H9 (cell line): Measurements from ENCODE around the gene ATP7B. TPM values are rescaled to one million over a fixed set of nuclear protein-coding genes. Genes with fewer than 3 reads are reported as not detected.
A peak's percentile ranks its signal among the peaks of the same experiment; 100 is the strongest.

Experiments used
- DNase-seq: peaks from one replicate; pipeline ENCODE4 v3.0.0-alpha.2; 2017
- H2AFZ ChIP-seq: one replicate; pipeline ENCODE4 v1.6.1; 2013; ENCODE audit warnings: mild to moderate bottlenecking, low read length, control low read depth, moderate library complexity
- H2AK5ac ChIP-seq: 2 replicates; pipeline ENCODE4 v1.6.1; 2013; ENCODE audit warnings: low read length, control low read depth, mixed read lengths; ENCODE audit not compliant: insufficient read length
- H2BK120ac ChIP-seq: one replicate; pipeline ENCODE4 v1.6.1; 2013; ENCODE audit warnings: low read depth, mild to moderate bottlenecking, low read length, control low read depth, inconsistent platforms; ENCODE audit not compliant: poor library complexity, severe bottlenecking
- H2BK12ac ChIP-seq: 2 replicates; pipeline ENCODE4 v1.6.1; 2013; ENCODE audit warnings: low read length, control low read depth, mixed read lengths, low read depth; ENCODE audit not compliant: insufficient read length
- H2BK15ac ChIP-seq: 2 replicates; pipeline ENCODE4 v1.6.1; 2013; ENCODE audit warnings: low read depth, low read length, control low read depth
- H2BK20ac ChIP-seq: one replicate; pipeline ENCODE4 v1.6.1; 2013; ENCODE audit warnings: low read depth, mild to moderate bottlenecking, low read length, control low read depth, inconsistent platforms; ENCODE audit not compliant: poor library complexity, severe bottlenecking
- H2BK5ac ChIP-seq: 2 replicates; pipeline ENCODE4 v1.6.1; 2013; ENCODE audit warnings: low read length, control low read depth, mixed read lengths; ENCODE audit not compliant: insufficient read length
- H3K14ac ChIP-seq: 2 replicates; pipeline ENCODE4 v1.6.1; 2013; ENCODE audit warnings: low read length, control low read depth; ENCODE audit not compliant: insufficient read depth
- H3K18ac ChIP-seq: 2 replicates; pipeline ENCODE4 v1.6.1; 2013; ENCODE audit warnings: low read depth, mild to moderate bottlenecking, mixed read lengths, low read length, control low read depth; ENCODE audit not compliant: insufficient read length
- H3K23ac ChIP-seq: 2 replicates; pipeline ENCODE4 v1.6.1; 2013; ENCODE audit warnings: low read length, control low read depth, mixed read lengths, low read depth; ENCODE audit not compliant: insufficient read length
- H3K23me2 ChIP-seq: 2 replicates; pipeline ENCODE4 v1.6.1; 2013; ENCODE audit warnings: low read depth, mild to moderate bottlenecking, mixed read lengths, low read length, control low read depth; ENCODE audit not compliant: insufficient read length, poor library complexity, severe bottlenecking
- H3K27ac ChIP-seq: 2 replicates; pipeline ENCODE4 v1.5.1; 2013; ENCODE audit warnings: low read length, control low read depth, mixed read lengths, low read depth; ENCODE audit not compliant: insufficient read length
- H3K27me3 ChIP-seq: 2 replicates; pipeline ENCODE4 v1.6.1; 2013; ENCODE audit warnings: low read length, control low read depth, inconsistent platforms; ENCODE audit not compliant: insufficient read depth
- H3K4ac ChIP-seq: 2 replicates; pipeline ENCODE4 v1.6.1; 2013; ENCODE audit warnings: low read depth, mild to moderate bottlenecking, control low read depth, inconsistent platforms, low read length, moderate library complexity
- H3K4me1 ChIP-seq: 2 replicates; pipeline ENCODE4 v1.6.1; 2013; ENCODE audit warnings: low read length, control low read depth, inconsistent platforms; ENCODE audit not compliant: insufficient read depth
- H3K4me2 ChIP-seq: 2 replicates; pipeline ENCODE4 v1.6.1; 2013; ENCODE audit warnings: low read length, control low read depth, mixed read lengths; ENCODE audit not compliant: insufficient read length, insufficient read depth
- H3K56ac ChIP-seq: 2 replicates; pipeline ENCODE4 v1.6.1; 2013; ENCODE audit warnings: low read depth, mild to moderate bottlenecking, mixed read lengths, low read length, control low read depth; ENCODE audit not compliant: insufficient read length
- H3K79me1 ChIP-seq: 2 replicates; pipeline ENCODE4 v1.6.1; 2013; ENCODE audit warnings: low read depth, mild to moderate bottlenecking, moderate library complexity, low read length, control low read depth, inconsistent platforms; ENCODE audit not compliant: insufficient read depth, poor library complexity, severe bottlenecking
- H3K79me2 ChIP-seq: 2 replicates; pipeline ENCODE4 v1.6.1; 2013; ENCODE audit warnings: low read length, control low read depth, inconsistent platforms; ENCODE audit not compliant: insufficient read depth
- H3K9ac ChIP-seq: 2 replicates; pipeline ENCODE4 v1.6.1; 2013; ENCODE audit warnings: low read length, control low read depth, mixed read lengths; ENCODE audit not compliant: insufficient read length; ENCODE audit errors: extremely low read depth
- H3K9me3 ChIP-seq: one replicate; pipeline ENCODE4 v1.6.1; 2013; ENCODE audit warnings: low read depth, low read length, inconsistent platforms; ENCODE audit not compliant: control insufficient read depth
- H3T11ph ChIP-seq: one replicate; pipeline ENCODE4 v1.6.1; 2013; ENCODE audit warnings: mild to moderate bottlenecking, low read length, control low read depth, inconsistent platforms
- H4K20me1 ChIP-seq: one replicate; pipeline ENCODE4 v1.6.1; 2013; ENCODE audit not compliant: control insufficient read depth, insufficient read length, insufficient read depth
- H4K5ac ChIP-seq: 2 replicates; pipeline ENCODE4 v1.6.1; 2013; ENCODE audit warnings: low read depth, mild to moderate bottlenecking, mixed read lengths, low read length, control low read depth; ENCODE audit not compliant: insufficient read length
- H4K8ac ChIP-seq: replicated peaks from 2 replicates; pipeline ENCODE4 v1.6.1; 2013; ENCODE audit warnings: low read length, control low read depth, mixed read lengths, low read depth; ENCODE audit not compliant: insufficient read length
- H4K91ac ChIP-seq: 2 replicates; pipeline ENCODE4 v1.6.1; 2013; ENCODE audit warnings: low read depth, mild to moderate bottlenecking, moderate library complexity, mixed read lengths, low read length, control low read depth; ENCODE audit not compliant: insufficient read length
- H3K27ac Mint-ChIP-seq, 3 experiments: 2 replicates in 2 of 3; 3 replicates in 1 of 3; pipeline ENCODE4 v1.8.0; 2020 to 2021; ENCODE audit warnings: mixed read lengths in 3 of 3, mild to moderate bottlenecking in 1 of 3, moderate library complexity in 1 of 3
- H3K27me3 Mint-ChIP-seq: 2 replicates; pipeline ENCODE4 v1.8.0; 2021; ENCODE audit warnings: low read depth, mild to moderate bottlenecking, moderate library complexity, mixed read lengths
- H3K36me3 Mint-ChIP-seq, 3 experiments: 2 replicates in 2 of 3; 3 replicates in 1 of 3; pipeline ENCODE4 v1.8.0; 2020 to 2021; ENCODE audit warnings: low read depth in 3 of 3, mixed read lengths in 3 of 3; ENCODE audit not compliant: insufficient read depth in 1 of 3
- H3K4me1 Mint-ChIP-seq, 2 experiments: 2 replicates each; pipeline ENCODE4 v1.8.0; 2020; ENCODE audit warnings: mixed read lengths in 2 of 2
- H3K4me3 Mint-ChIP-seq, 2 experiments: 2 replicates in 1 of 2; 3 replicates in 1 of 2; pipeline ENCODE4 v1.8.0; 2020 to 2021; ENCODE audit warnings: mild to moderate bottlenecking in 2 of 2, mixed read lengths in 2 of 2, moderate library complexity in 1 of 2
- H3K9me3 Mint-ChIP-seq, 2 experiments: 2 replicates in 1 of 2; 3 replicates in 1 of 2; pipeline ENCODE4 v1.8.0; 2020; ENCODE audit warnings: mild to moderate bottlenecking in 2 of 2, mixed read lengths in 2 of 2, moderate library complexity in 1 of 2
- WGBS: extraction: QIAGEN DNeasy Blood & Tissue Kit; methylation state at CpG from one replicate; pipeline ENCODE4 v1.1.7; 2013; ENCODE audit warnings: missing lambda C conversion rate, low lambda C conversion rate, mixed read lengths; ENCODE audit not compliant: insufficient read length; ENCODE audit errors: extremely low coverage; 5-methylcytosine and 5-hydroxymethylcytosine counted together
- total RNA-seq: library from RNA; stranded (reverse); gene quantifications from 2 replicates; pipeline ENCODE4 v1.2.1, GENCODE V29; 2021
- TF ChIP-seq, protein P1 (sequence below): fragments of 200-600 bp; sonication (generic); conservative IDR thresholded peaks from 3 replicates; pipeline ENCODE4 v1.8.0; 2021; ENCODE audit warnings: antibody characterized with exemption, mild to moderate bottlenecking

ATP7B gene
- total RNA-seq, 1 experiment from 2014 or later = 5.8 TPM

DNA sequence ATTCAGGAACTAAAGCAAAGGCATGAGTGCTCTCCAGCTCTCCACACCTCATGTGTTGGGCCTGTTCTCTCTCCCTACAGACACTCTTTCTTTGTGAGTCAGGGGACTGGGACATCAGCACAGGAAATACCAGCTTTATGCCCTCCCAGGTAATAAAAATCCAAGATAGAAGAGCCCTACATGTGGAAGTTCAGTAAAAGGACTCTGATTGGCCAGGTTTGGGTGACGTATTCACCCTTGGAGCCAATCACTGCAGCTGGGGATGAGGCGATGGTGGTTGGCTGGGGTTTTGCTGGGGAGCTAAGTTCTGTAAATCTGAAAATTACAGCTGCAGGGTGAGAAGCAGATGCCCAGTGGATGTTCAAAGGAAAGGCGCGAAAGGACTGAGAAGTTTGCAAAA, 117.0 kb downstream of the ATP7B start:
- Histone ChIP-seq H3K56ac (no peak overlapping the region), H4K8ac (no peak overlapping the region), H2BK5ac (no peak overlapping the region), H4K5ac (peak overlapping the region; percentile 20), H4K20me1 (no peaks in the 10 kb centered on the region), H3K27me3 (no peaks in the 10 kb centered on the region; the same call in 1 of the 2 replicates), H2AFZ (peak overlapping the region; percentile 88), H2AK5ac (no peak overlapping the region), H3K9me3 (no peaks in the 10 kb centered on the region), H3K9ac (no peak overlapping the region), H3K23me2 (no peaks in the 10 kb centered on the region), H3K27ac (peak overlapping the region; percentile 47), H3K4me2 (no peak overlapping the region), H4K91ac (no peak overlapping the region), H2BK120ac (no peak overlapping the region), H3T11ph (no peak overlapping the region), H3K79me1 (no peaks in the 10 kb centered on the region), H2BK20ac (no peak overlapping the region), H3K14ac (no peak overlapping the region), H2BK12ac (no peak overlapping the region), H3K79me2 (no peaks in the 10 kb centered on the region), H3K18ac (no peak overlapping the region), H2BK15ac (no peak overlapping the region), H3K4ac (no peak overlapping the region), H3K23ac (no peak overlapping the region), H3K4me1 (no peaks in the 10 kb centered on the region)
- TF ChIP-seq, protein P1, sequence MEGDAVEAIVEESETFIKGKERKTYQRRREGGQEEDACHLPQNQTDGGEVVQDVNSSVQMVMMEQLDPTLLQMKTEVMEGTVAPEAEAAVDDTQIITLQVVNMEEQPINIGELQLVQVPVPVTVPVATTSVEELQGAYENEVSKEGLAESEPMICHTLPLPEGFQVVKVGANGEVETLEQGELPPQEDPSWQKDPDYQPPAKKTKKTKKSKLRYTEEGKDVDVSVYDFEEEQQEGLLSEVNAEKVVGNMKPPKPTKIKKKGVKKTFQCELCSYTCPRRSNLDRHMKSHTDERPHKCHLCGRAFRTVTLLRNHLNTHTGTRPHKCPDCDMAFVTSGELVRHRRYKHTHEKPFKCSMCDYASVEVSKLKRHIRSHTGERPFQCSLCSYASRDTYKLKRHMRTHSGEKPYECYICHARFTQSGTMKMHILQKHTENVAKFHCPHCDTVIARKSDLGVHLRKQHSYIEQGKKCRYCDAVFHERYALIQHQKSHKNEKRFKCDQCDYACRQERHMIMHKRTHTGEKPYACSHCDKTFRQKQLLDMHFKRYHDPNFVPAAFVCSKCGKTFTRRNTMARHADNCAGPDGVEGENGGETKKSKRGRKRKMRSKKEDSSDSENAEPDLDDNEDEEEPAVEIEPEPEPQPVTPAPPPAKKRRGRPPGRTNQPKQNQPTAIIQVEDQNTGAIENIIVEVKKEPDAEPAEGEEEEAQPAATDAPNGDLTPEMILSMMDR = no peak
- Mint-ChIP-seq H3K4me1 (peaks cover 9 to 14% of the 10 kb centered on the region in 2 experiments), H3K9me3 (peaks cover 2 to 3% of the 10 kb centered on the region in 2 experiments; a peak in 2 of 5 replicates), H3K27me3 (peaks cover 2% of the 10 kb centered on the region), H3K4me3 (no peak overlapping the region), H3K27ac (no peak overlapping the region), H3K36me3 (0 out of 7 replicates have a peak, but pooled peaks cover 0 to 2% (median 0%) of the 10 kb centered on the region in 3 experiments)
- peak; percentile 55 for DNase-seq
- WGBS = no CpG with 5 or more reads among the region's 4 CpGs
